Fibroblast of villous mesenchyme (primary cell): ENCODE measurements around the gene QSOX2. TPM values are rescaled to one million over a fixed set of nuclear protein-coding genes. Genes with fewer than 3 reads are reported as not detected.

Source experiments
- DNase-seq: peaks from one replicate; pipeline ENCODE4 v3.0.0-alpha.2; 2010; ENCODE audit warnings: low read depth
- H3K4me3 ChIP-seq: 2 replicates; pipeline ENCODE4 v1.5.1; 2011; ENCODE audit warnings: low read depth, mild to moderate bottlenecking, low read length
- total RNA-seq: library from RNA; depleted of rRNA; stranded (reverse); fragments of >200 nt; gene quantifications from 2 replicates; pipeline ENCODE4 v1.2.3, GENCODE V29; 2012
- TF ChIP-seq, protein P1 (sequence below): IDR thresholded peaks from 2 replicates; pipeline ENCODE4 v1.5.1; 2012; ENCODE audit warnings: low read depth, mild to moderate bottlenecking, low read length; ENCODE audit not compliant: insufficient read depth

Gene QSOX2
- total RNA-seq, 1 donor, result 15.1 TPM

DNA sequence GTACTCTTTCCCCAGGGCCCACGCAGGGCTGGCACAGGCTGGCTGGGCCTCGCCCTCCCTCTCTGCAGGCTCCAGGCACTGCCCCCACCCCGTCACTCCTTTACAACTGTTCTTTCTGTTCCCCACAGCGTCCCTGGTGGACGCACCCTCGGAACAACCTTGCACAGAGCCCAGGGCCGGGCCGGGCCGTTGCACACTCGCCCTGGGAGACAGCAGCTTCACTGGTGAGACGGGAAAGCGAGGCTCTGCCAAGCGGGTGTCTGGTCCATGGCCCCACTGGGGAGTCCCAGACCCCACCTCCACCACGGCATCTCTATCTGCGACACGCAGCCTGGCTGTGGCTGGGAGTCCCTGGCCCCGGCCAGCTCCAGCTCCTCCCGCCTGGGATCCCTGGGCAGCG lies 18.4 kb upstream of the QSOX2 start:
- DNase-seq, result no peak
- TF ChIP-seq, protein P1, sequence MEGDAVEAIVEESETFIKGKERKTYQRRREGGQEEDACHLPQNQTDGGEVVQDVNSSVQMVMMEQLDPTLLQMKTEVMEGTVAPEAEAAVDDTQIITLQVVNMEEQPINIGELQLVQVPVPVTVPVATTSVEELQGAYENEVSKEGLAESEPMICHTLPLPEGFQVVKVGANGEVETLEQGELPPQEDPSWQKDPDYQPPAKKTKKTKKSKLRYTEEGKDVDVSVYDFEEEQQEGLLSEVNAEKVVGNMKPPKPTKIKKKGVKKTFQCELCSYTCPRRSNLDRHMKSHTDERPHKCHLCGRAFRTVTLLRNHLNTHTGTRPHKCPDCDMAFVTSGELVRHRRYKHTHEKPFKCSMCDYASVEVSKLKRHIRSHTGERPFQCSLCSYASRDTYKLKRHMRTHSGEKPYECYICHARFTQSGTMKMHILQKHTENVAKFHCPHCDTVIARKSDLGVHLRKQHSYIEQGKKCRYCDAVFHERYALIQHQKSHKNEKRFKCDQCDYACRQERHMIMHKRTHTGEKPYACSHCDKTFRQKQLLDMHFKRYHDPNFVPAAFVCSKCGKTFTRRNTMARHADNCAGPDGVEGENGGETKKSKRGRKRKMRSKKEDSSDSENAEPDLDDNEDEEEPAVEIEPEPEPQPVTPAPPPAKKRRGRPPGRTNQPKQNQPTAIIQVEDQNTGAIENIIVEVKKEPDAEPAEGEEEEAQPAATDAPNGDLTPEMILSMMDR, result no peak
- no peak overlapping the region for H3K4me3 ChIP-seq

DNA sequence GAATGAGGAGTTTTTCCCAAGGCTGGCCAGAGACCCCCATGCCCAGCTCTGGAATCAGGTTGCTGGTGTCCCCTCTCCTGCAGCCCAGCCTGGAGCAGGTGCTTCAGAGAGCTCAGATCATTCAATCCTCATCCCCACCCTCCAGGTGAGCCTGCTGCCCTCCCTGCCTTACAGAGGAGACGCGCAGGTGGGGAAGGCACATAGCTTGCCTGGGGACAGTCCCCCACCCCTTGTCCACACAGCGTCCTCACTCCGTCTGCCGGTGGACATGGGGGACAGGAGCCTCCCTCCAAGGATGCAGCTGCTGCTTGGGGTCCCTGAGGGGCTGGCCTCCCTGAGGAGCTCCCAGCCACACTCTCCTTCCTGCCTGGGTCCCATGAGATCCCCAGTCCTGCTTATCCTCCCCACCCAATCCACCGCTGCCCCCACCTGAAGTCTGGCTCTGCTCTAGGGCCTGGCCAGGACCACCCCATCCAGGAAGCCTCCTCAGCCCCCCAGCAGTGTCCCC lies 17.1 kb upstream of the QSOX2 start:
- TF ChIP-seq, protein P1, result no peak
- DNase-seq, result no peak
- no peak overlapping the region for H3K4me3 ChIP-seq

DNA sequence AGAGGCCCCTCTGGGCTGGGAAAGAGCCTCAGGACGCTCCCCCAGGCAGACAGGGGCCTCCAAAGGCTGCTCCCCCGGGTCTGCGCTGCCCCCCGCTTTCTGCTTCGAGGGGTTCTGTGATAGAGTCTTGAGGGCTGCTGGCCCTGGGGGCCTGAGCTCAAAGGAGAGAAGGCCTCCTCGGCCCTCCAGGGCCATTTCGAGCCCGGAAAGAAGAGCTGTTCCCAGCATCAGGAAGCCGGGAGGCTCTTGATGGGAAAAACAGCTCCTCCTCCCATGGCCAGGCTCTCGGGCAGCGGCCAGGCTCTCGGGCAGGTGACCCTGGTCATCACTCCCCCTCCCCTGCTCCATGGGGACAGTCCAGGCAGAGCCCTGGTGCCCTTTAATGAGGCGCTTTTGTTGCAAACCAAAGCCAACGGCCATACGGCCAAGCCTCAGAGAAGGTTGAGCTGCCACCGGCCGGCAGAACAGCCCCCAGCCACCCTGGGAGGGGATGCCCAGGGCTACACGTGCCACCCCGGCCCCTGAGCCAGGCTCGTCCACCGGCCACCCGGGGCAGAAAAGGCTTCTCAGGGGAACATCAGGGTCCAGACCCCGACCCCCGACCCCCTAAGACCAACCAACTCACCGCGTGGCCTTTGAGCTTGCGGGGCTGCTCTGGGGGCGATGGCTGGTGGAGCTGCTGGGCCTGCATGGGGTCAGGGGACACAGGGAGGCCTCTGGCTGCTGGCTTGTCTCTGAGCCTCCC lies 16.2 kb upstream of the QSOX2 start:
- TF ChIP-seq, protein P1, result no peak
- no peak overlapping the region for H3K4me3 ChIP-seq
- DNase-seq, result no peak

DNA sequence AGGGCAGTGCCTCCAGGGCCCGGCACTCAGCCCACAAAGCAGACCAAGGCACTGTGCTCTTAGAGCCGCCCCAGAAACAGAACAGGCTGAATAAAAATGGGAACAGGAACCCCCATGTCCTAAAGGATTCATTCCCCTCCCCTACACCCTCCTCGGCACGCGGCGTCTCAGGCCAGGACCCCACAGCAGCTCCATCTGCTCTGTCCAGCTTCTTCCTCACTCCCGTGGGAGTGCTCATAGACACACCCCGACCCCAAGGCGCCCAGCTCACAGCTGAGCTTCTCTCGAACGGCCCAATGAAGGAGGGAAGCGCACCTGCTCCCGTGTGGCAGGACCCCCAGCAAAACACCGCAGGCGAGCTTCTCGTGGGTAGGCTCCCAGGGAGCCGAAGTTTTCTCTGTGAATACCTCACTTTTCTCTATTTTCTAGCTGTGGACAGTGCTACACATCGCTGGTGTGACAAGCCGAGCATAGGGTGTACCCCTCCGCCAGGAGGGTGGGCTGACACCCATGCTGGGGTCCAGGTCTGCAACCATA lies 15.4 kb upstream of the QSOX2 start:
- TF ChIP-seq, protein P1, result no peak
- no peak overlapping the region for H3K4me3 ChIP-seq
- no peak for DNase-seq

DNA sequence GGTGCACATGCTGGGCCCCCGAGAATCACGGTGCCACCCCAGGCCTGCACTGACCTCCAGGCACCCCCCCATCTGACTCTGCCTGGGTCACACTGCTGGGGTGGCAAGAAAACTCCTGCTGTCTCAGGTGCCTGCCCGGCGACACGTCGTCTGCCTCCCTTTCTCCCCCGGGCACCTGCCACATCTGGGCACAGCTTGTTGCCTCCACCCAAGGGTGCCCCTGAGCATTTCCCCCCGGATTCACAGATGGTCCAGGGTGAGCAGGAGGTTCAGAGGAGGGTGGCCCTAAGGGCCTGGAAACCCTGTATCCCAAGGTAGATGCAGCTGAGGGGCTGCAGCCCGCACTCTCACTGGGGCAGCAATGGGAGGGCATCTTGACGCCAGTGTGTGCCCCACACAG lies 14.9 kb upstream of the QSOX2 start:
- no peak for DNase-seq
- no peak overlapping the region for H3K4me3 ChIP-seq
- TF ChIP-seq, protein P1, result no peak

DNA sequence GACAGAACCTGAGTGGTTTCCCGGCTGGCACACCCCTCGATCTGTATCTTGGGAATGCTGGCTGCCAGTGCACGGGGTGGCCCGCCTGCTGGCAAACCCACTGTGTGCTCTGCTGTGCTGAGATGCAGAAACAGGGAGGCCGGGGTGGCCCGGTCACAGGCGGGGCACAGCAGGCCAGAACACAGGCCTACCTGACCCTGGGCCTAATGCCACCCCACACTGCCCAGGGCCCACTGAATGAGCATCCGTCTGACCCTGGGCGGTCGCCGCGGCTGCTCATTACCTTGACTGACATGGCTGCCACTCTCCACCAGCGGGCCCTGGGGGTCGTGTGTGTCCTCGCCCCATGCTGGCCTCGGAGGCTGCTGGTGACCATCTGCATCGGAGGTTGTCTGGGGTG lies 14.2 kb upstream of the QSOX2 start:
- no peak overlapping the region for H3K4me3 ChIP-seq
- DNase-seq, result no peak
- TF ChIP-seq, protein P1, result no peak
